ENCODE measurements around the gene AVPR2.

- TF ChIP-seq CTCF (IDR thresholded peaks at IDR 0.05) (no peak), POLR2A (IDR thresholded peaks at IDR 0.05) (no peak)
Measured at GRCh38 chrX:153870791-153871360, 33.6 kb upstream of the AVPR2 start.
